Neutrophil (primary cell): ENCODE measurements around the gene SAA1.

Source experiments
- H3K27ac ChIP-seq: fragments of 200-600 bp; sonication (generic); 2 replicates; pipeline ENCODE4 v1.5.1; 2016; ENCODE audit warnings: mild to moderate bottlenecking, moderate library complexity
- H3K27me3 ChIP-seq: fragments of 200-600 bp; sonication (generic); 2 replicates; pipeline ENCODE4 v1.6.0; 2016; ENCODE audit warnings: mild to moderate bottlenecking
- H3K36me3 ChIP-seq: fragments of 200-600 bp; sonication (generic); 2 replicates; pipeline ENCODE4 v1.5.1; 2017
- H3K4me1 ChIP-seq, 2 experiments: fragments of 200-600 bp in 1 of 2; sonication (generic) in 1 of 2; 1 replicate in 1 of 2; 2 replicates in 1 of 2; pipeline versions ENCODE4 v1.5.1 to v1.6.1; 2013 to 2016; ENCODE audit warnings: low read depth in 1 of 2, low read length in 1 of 2, mild to moderate bottlenecking in 1 of 2, moderate library complexity in 1 of 2; ENCODE audit not compliant: control insufficient read depth in 1 of 2, insufficient read depth in 1 of 2
- H3K4me3 ChIP-seq, 2 experiments: fragments of 200-600 bp in 1 of 2; sonication (generic) in 1 of 2; 1 replicate in 1 of 2; 2 replicates in 1 of 2; pipeline ENCODE4 v1.5.1; 2013 to 2016; ENCODE audit warnings: low read depth in 1 of 2, low read length in 1 of 2, mild to moderate bottlenecking in 1 of 2, moderate library complexity in 1 of 2
- H3K9me3 ChIP-seq: fragments of 200-600 bp; sonication (generic); 2 replicates; pipeline ENCODE4 v1.5.1; 2016
- TF ChIP-seq, protein P1 (sequence below): fragments of 200-600 bp; sonication (generic); IDR thresholded peaks from 2 replicates; pipeline ENCODE4 v1.5.1; 2016; ENCODE audit warnings: antibody characterized with exemption

SAA1 gene

DNA sequence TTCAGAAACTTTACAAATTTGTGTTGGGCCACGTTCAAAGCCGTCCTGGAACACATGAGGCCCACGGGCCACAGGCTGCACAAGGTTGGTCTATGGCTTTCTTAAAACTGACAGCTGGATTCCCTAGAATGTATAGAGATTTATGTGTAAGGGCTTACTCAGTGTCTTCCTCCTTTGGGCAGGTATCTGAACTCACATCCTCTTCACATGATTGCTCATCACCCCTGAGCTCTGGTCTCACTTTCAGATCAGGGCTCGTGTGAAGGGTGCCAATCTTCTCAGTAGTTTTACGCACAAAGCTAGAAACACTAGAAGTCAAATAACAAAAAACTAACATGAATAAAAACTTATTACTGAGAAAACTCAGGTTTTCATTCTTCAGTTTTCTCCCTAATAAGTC, 28.8 kb downstream of the SAA1 start:
- Histone ChIP-seq H3K36me3 (peaks cover 96% of the 10 kb centered on the region), H3K27me3 (no peaks in the 10 kb centered on the region), H3K4me1 (no peaks in the 10 kb centered on the region), H3K4me3 (no peak overlapping the region), H3K9me3 (no peaks in the 10 kb centered on the region), H3K27ac (no peak overlapping the region)
- TF ChIP-seq, protein P1, sequence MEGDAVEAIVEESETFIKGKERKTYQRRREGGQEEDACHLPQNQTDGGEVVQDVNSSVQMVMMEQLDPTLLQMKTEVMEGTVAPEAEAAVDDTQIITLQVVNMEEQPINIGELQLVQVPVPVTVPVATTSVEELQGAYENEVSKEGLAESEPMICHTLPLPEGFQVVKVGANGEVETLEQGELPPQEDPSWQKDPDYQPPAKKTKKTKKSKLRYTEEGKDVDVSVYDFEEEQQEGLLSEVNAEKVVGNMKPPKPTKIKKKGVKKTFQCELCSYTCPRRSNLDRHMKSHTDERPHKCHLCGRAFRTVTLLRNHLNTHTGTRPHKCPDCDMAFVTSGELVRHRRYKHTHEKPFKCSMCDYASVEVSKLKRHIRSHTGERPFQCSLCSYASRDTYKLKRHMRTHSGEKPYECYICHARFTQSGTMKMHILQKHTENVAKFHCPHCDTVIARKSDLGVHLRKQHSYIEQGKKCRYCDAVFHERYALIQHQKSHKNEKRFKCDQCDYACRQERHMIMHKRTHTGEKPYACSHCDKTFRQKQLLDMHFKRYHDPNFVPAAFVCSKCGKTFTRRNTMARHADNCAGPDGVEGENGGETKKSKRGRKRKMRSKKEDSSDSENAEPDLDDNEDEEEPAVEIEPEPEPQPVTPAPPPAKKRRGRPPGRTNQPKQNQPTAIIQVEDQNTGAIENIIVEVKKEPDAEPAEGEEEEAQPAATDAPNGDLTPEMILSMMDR = no peak

DNA sequence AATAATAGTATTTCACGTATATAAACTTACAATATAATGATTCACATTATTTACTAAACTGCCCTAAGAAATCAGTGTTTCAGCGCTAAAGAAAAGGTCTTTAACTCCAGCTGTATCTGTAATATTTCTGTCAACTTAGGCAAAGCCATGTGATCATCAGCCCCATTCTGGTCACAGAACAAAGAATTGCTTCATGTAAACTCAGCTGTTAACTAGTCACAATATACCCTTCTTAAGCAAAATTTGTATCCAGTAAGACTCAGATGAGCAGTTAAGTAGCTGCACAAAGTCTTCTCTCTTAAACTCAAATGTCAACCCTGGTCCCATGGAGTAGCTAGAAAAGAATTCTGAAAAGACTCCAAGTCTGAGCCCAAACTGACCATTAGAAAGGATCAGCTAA, 29.3 kb downstream of the SAA1 start:
- Histone ChIP-seq H3K4me1 (no peaks in the 10 kb centered on the region), H3K27me3 (no peaks in the 10 kb centered on the region), H3K9me3 (no peaks in the 10 kb centered on the region), H3K27ac (no peak overlapping the region), H3K36me3 (peaks cover 96% of the 10 kb centered on the region), H3K4me3 (no peak overlapping the region)
- TF ChIP-seq, protein P1 = no peak

DNA sequence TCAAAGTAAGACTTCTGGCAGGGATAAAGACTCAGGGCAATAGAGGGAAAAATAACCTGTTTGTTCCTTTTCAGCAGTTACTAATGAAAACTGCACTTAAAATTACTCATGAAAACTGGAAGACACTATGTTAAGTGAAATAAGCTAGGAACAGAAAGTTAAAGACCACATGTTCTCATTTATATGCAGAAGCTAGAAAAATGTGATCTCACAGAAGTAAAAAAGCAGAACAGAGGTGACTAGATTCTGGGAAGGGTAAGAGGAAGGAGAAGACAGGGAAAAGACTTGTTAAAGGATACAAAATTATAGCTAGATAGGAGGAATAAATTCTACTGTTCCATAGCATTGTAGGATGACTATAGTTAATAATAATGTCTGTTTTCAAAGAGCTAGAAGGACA, 33.7 kb downstream of the SAA1 start:
- H3K27ac ChIP-seq = no peak overlapping the region
- no peaks in the 10 kb centered on the region for H3K9me3 ChIP-seq
- H3K4me3 ChIP-seq = no peak overlapping the region
- no peaks in the 10 kb centered on the region for H3K27me3 ChIP-seq
- H3K36me3 ChIP-seq = peaks cover 82% of the 10 kb centered on the region
- no peaks in the 10 kb centered on the region for H3K4me1 ChIP-seq
- TF ChIP-seq, protein P1 = no peak

DNA sequence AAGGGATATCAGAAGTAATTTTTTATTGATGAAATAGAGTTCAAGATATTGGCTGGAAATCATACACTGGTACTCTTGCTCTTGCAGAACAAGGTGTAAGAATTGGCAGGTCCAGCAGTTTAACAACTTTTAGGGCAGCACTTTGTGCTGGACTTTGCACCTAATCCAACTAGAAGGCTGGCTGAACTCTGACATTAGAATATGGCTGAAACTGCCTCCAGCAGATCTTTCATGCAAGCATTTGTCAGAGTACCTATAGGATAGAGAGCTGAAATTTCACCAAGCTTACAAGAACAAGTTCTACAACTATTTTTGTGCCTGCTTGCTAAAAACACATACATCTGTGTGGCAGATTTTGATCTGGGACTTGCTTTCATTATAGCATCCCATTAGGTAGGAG, 38.7 kb downstream of the SAA1 start:
- peaks cover 77% of the 10 kb centered on the region for H3K36me3 ChIP-seq

DNA sequence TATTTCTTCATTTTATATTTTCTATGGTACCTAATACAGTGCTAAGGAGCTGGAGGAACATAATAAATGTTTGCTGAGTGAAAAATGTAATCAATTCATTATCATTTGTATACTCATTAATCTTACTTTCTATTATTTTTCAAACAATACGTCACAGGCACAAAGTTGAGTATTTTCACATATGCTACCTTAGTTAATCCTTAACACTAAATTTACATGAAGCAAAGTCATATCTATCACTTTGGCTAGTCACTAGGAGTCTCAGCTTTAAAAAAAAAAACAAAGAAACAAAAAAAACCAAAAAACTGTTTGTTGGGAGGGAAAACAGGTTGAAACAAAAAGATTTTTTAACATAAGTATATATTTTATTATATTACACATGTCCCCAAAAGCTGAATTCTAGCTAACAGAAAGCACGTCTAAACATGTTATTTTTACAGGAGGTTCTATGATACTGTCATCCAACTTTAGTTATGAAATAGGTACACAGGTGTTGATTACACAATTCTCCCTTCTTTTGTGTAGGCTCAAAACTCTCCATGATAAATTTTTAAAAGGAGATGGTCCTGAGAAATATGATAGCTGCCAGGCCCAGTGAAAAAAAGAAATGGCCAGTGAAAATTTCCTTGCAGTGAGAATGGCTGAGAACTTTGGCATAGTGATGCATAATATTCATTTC, 41.5 kb downstream of the SAA1 start:
- TF ChIP-seq, protein P1 = no peak
- Histone ChIP-seq H3K4me1 (peaks cover 0 to 9% of the 10 kb centered on the region in 2 experiments), H3K27ac (no peak overlapping the region), H3K9me3 (no peaks in the 10 kb centered on the region), H3K27me3 (no peaks in the 10 kb centered on the region), H3K4me3 (no peak overlapping the region), H3K36me3 (peaks cover 62% of the 10 kb centered on the region)

More for the DNA sequence above, 38.7 kb downstream of the SAA1 start:
- Histone ChIP-seq H3K27me3 (no peaks in the 10 kb centered on the region), H3K27ac (no peak overlapping the region), H3K9me3 (no peaks in the 10 kb centered on the region), H3K4me3 (no peak overlapping the region), H3K4me1 (no peaks in the 10 kb centered on the region)
- TF ChIP-seq, protein P1 = no peak
